Keratinocyte (primary cell): ENCODE results near the gene PCIF1. TPM values are rescaled to one million over a fixed set of nuclear protein-coding genes. Genes with fewer than 3 reads are reported as not detected.

Experiments
- DNase-seq: peaks from one replicate; pipeline ENCODE4 v3.0.0-alpha.2; 2011; ENCODE audit warnings: low read depth, missing footprints, low spot score
- FAIRE-seq: peaks from 2 replicates; lab custom pipeline; 2011; peaks lifted over from hg19 to GRCh38; lab: Jason Lieb, UNC
- H2AFZ ChIP-seq: 2 replicates; pipeline ENCODE4 v1.6.0; 2012; ENCODE audit warnings: low read length, control low read depth, inconsistent platforms; ENCODE audit not compliant: control insufficient read depth
- H3K27ac ChIP-seq: 2 replicates; pipeline ENCODE4 v1.5.1; 2011; ENCODE audit warnings: low read length; ENCODE audit not compliant: control insufficient read depth, insufficient read depth
- H3K27me3 ChIP-seq: 3 replicates; pipeline ENCODE4 v1.6.0; 2011; ENCODE audit warnings: low read length; ENCODE audit not compliant: control insufficient read depth, insufficient read depth; ENCODE audit errors: extremely low read depth
- H3K36me3 ChIP-seq, 2 experiments: 2 replicates in 1 of 2; 3 replicates in 1 of 2; pipeline ENCODE4 v1.5.1; 2011; ENCODE audit warnings: low read length in 2 of 2, mild to moderate bottlenecking in 1 of 2; ENCODE audit not compliant: control insufficient read depth in 2 of 2, insufficient read depth in 2 of 2; ENCODE audit errors: extremely low read depth in 1 of 2
- H3K4me1 ChIP-seq: 3 replicates; pipeline ENCODE4 v1.5.1; 2011; ENCODE audit warnings: low read length; ENCODE audit not compliant: control insufficient read depth, insufficient read depth; ENCODE audit errors: extremely low read depth
- H3K4me2 ChIP-seq: 3 replicates; pipeline ENCODE4 v1.6.0; 2011; ENCODE audit warnings: low read depth, low read length; ENCODE audit not compliant: control insufficient read depth, insufficient read depth; ENCODE audit errors: extremely low read depth
- H3K4me3 ChIP-seq, 3 experiments: fragments of 200-600 bp in 1 of 3; sonication (generic) in 1 of 3; 2 replicates in 2 of 3; 3 replicates in 1 of 3; pipeline ENCODE4 v1.5.1; 2011 to 2016; ENCODE audit warnings: low read length in 3 of 3, mild to moderate bottlenecking in 3 of 3, control low read depth in 2 of 3, inconsistent platforms in 1 of 3, low read depth in 1 of 3, mixed read lengths in 1 of 3, mixed run types in 1 of 3, moderate library complexity in 1 of 3; ENCODE audit not compliant: control insufficient read depth in 2 of 3, insufficient read depth in 2 of 3; ENCODE audit errors: extremely low read depth in 1 of 3
- H3K79me2 ChIP-seq: 2 replicates; pipeline ENCODE4 v1.6.0; 2012; ENCODE audit warnings: low read length; ENCODE audit not compliant: control insufficient read depth, insufficient read depth
- H3K9ac ChIP-seq: 3 replicates; pipeline ENCODE4 v1.6.0; 2011; ENCODE audit warnings: low read length; ENCODE audit not compliant: control insufficient read depth, insufficient read depth; ENCODE audit errors: extremely low read depth
- H3K9me1 ChIP-seq: 3 replicates; pipeline ENCODE4 v1.6.0; 2011; ENCODE audit warnings: low read length; ENCODE audit not compliant: control insufficient read depth, insufficient read depth; ENCODE audit errors: extremely low read depth
- H3K9me3 ChIP-seq: 2 replicates; pipeline ENCODE4 v1.5.1; 2012; ENCODE audit warnings: low read depth, low read length; ENCODE audit not compliant: control insufficient read depth
- H4K20me1 ChIP-seq: 3 replicates; pipeline ENCODE4 v1.6.0; 2011; ENCODE audit warnings: low read length; ENCODE audit not compliant: control insufficient read depth, insufficient read depth; ENCODE audit errors: extremely low read depth
- EZH2 ChIP-seq: IDR thresholded peaks from one replicate; pipeline ENCODE4 v1.6.1; 2012; ENCODE audit warnings: inconsistent platforms, mild to moderate bottlenecking, low read length, moderate library complexity
- dilution Hi-C: fragments of 300-500 bp; cut with MboI; formaldehyde crosslinking; loops from one replicate; pipeline ENCODE4 v1.7.0; 2020; ENCODE audit warnings: low sequenced_read_pairs; ENCODE audit not compliant: extremely low pct_ligation_motif_present
- polyA plus RNA-seq, 5 experiments: library from polyadenylated mRNA; depleted of rRNA in 3 of 5; stranded (reverse) in 3 of 5; stranded (forward) in 1 of 5; unstranded in 1 of 5; fragments of >200 nt; gene quantifications; 1 replicate in 1 of 5; 2 replicates in 3 of 5; 3 replicates in 1 of 5; pipeline versions ENCODE4 v1.2.1 to v1.2.3, GENCODE V29; 2011 to 2012; ENCODE audit warnings: missing spikeins in 2 of 5, low read depth in 1 of 5, low replicate concordance in 1 of 5
- TF ChIP-seq, protein P1 (sequence below), 3 experiments: IDR thresholded peaks in 1 of 3; conservative IDR thresholded peaks in 1 of 3; optimal IDR thresholded peaks in 1 of 3; 2 replicates in 2 of 3; 3 replicates in 1 of 3; pipeline versions ENCODE3 to v1.5.1; 2011; ENCODE audit warnings: low read length in 3 of 3, mild to moderate bottlenecking in 3 of 3, moderate library complexity in 2 of 3, control low read depth in 1 of 3, inconsistent platforms in 1 of 3; ENCODE audit not compliant: insufficient read depth in 2 of 3; ENCODE audit errors: extremely low read depth in 1 of 3

The PCIF1 gene
- polyA plus RNA-seq, 1 donor (not counting 4 experiments of a cell fraction or from before 2014, with no cell fraction given): 7.0 TPM

DNA sequence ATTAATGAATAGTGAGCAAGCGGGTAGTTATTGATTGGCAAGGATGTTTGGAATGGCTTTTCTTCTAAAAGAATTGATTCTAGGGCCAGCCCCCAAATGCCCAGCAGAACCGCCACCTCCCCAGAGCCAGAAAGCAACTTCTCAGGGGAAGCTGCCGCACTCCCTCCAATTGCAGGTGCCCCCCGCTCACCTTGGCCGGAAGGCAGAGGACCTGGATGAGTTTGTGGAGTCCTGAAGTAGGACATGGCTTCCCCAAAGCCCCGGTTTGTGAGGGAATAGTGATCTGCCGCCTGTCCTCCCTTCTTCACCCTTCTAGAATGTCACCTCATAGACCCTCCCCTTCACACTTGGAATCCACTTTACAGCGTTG is 47.2 kb upstream of the PCIF1 start, which contains the start of gene SPATA25:
Gene SPATA25 (minus strand): TSS at position 277 of the 370 bp plus-strand sequence. CDS start 32 bp downstream, at position 245.
- FAIRE-seq: no peak
- no peak within 1 kb of the TSS for H3K9ac ChIP-seq
- no peaks in the 10 kb centered on the region for H3K27me3 ChIP-seq
- no peak within 1 kb of the TSS for H2AFZ ChIP-seq
- H3K4me3 ChIP-seq: no peak within 1 kb of the TSS
- H3K36me3 ChIP-seq: peaks cover 11 to 13% of the 10 kb centered on the region in 2 experiments
- H3K9me3 ChIP-seq: no peaks in the 10 kb centered on the region
- no peak for DNase-seq
- peaks cover 23% of the 10 kb centered on the region for H3K4me1 ChIP-seq
- TF ChIP-seq, protein P1, sequence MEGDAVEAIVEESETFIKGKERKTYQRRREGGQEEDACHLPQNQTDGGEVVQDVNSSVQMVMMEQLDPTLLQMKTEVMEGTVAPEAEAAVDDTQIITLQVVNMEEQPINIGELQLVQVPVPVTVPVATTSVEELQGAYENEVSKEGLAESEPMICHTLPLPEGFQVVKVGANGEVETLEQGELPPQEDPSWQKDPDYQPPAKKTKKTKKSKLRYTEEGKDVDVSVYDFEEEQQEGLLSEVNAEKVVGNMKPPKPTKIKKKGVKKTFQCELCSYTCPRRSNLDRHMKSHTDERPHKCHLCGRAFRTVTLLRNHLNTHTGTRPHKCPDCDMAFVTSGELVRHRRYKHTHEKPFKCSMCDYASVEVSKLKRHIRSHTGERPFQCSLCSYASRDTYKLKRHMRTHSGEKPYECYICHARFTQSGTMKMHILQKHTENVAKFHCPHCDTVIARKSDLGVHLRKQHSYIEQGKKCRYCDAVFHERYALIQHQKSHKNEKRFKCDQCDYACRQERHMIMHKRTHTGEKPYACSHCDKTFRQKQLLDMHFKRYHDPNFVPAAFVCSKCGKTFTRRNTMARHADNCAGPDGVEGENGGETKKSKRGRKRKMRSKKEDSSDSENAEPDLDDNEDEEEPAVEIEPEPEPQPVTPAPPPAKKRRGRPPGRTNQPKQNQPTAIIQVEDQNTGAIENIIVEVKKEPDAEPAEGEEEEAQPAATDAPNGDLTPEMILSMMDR (optimal IDR thresholded peaks at IDR 0.05 in 1 of 3, IDR thresholded peaks at IDR 0.05 in 1 of 3, conservative IDR thresholded peaks at IDR 0.05 in 1 of 3; ENCODE audit: extremely low read depth in 1 of 3, insufficient read depth in 2 of 3, low read length in 3 of 3): no peak
- no peak for TF ChIP-seq EZH2
- dilution Hi-C loops: no loop called here
- H4K20me1 ChIP-seq: no peaks in the 10 kb centered on the region
- no peak within 1 kb of the TSS for H3K4me2 ChIP-seq
- H3K9me1 ChIP-seq: no peaks in the 10 kb centered on the region
- peaks cover 10% of the 10 kb centered on the region for H3K79me2 ChIP-seq
- no peak within 1 kb of the TSS for H3K27ac ChIP-seq

DNA sequence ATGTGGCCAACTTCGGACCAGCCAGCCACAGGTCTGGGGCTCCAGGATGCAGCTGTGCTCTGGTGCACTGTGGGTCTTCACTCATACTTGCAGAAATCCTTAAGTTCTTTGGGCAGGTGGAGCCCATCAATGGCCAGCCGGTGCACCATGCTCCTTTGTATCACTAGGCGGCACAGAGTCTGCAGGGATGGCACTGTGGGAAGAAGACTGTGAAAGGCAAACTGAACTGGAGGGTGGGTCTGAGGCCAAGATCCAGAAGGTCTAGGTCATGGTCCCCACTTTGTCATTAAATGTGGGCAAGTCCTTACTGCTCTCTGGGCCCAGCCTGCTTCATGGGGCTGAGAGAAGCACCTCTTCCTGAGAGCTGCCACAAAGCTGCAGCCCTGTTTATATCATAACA is 45.8 kb upstream of the PCIF1 start:
- H3K27ac ChIP-seq: no peak overlapping the region
- no peak overlapping the region for H3K4me3 ChIP-seq
- H3K9me3 ChIP-seq: no peaks in the 10 kb centered on the region
- DNase-seq: no peak
- dilution Hi-C loops: no loop called here
- H3K9ac ChIP-seq: no peak overlapping the region
- peaks cover 4 to 5% of the 10 kb centered on the region in 2 experiments for H3K36me3 ChIP-seq
- no peak for FAIRE-seq
- no peak for TF ChIP-seq EZH2
- TF ChIP-seq, protein P1 (optimal IDR thresholded peaks at IDR 0.05 in 1 of 3, IDR thresholded peaks at IDR 0.05 in 1 of 3, conservative IDR thresholded peaks at IDR 0.05 in 1 of 3; ENCODE audit: extremely low read depth in 1 of 3, insufficient read depth in 2 of 3, low read length in 3 of 3): no peak
- no peaks in the 10 kb centered on the region for H3K27me3 ChIP-seq
- peaks cover 23% of the 10 kb centered on the region for H3K4me1 ChIP-seq
- no peaks in the 10 kb centered on the region for H3K9me1 ChIP-seq
- peaks cover 4% of the 10 kb centered on the region for H3K79me2 ChIP-seq
- H3K4me2 ChIP-seq: no peak overlapping the region
- no peak overlapping the region for H2AFZ ChIP-seq
- H4K20me1 ChIP-seq: no peaks in the 10 kb centered on the region
